Anterior cingulate cortex (tissue), 58 donors: ENCODE results near the gene HBQ1.
"Not testable (repeated sequence)": the region's sequence is repeated elsewhere in the genome, so short reads cannot be mapped to it uniquely, and the experiment has no call there.

Experiments
- DNase-seq, 58 donors: peaks; one replicate each; lab custom pipeline; 2025; lab: John Stamatoyannopoulos, UW

The HBQ1 gene

GRCh38 chr16:194516-194915 lies 14.3 kb downstream of the HBQ1 start:
- no peak for DNase-seq

GRCh38 chr16:200388-200787 lies 20.1 kb downstream of the HBQ1 start:
- no peak for DNase-seq

GRCh38 chr16:203246-203645 lies 23.0 kb downstream of the HBQ1 start:
- DNase-seq: no peak

GRCh38 chr16:204046-204445 lies 23.8 kb downstream of the HBQ1 start:
- not testable (repeated sequence) for DNase-seq

GRCh38 chr16:209359-209758 lies 29.1 kb downstream of the HBQ1 start:
- DNase-seq: not testable (repeated sequence)

GRCh38 chr16:211631-212180 lies 31.4 kb downstream of the HBQ1 start:
- DNase-seq: not testable (repeated sequence)

- no peak for DNase-seq
Observed at GRCh38 chr16:212999-213398, 32.7 kb downstream of the HBQ1 start.

GRCh38 chr16:220021-220420 lies 39.8 kb downstream of the HBQ1 start:
- no peak for DNase-seq

GRCh38 chr16:228151-228851 lies 48.0 kb downstream of the HBQ1 start:
- no peak for DNase-seq

GRCh38 chr16:228852-229730 lies 48.8 kb downstream of the HBQ1 start, which contains the start of gene LUC7L:
Gene LUC7L (minus strand): TSS chr16:229449. CDS start chr16:229339, 110 bp downstream.
- DNase-seq: peak in 57 of 58 donors; percentile 62 to 92 (median 85)

GRCh38 chr16:229731-230281 lies 49.5 kb downstream of the HBQ1 start:
- DNase-seq: no peak

GRCh38 chr16:230351-230750 lies 50.1 kb downstream of the HBQ1 start:
- not testable (repeated sequence) for DNase-seq
